Posterior vena cava (tissue), 2 donors: ENCODE data around the gene ARMC6. TPM values are rescaled to one million over a fixed set of nuclear protein-coding genes. Genes with fewer than 3 reads are reported as not detected.

Experiments
- DNase-seq: peaks from one replicate; pipeline ENCODE4 v3.0.0-alpha.2; 2020; ENCODE audit warnings: low spot score
- intact Hi-C, 2 donors: fragments of 100-400 bp; cut with DNase I; formaldehyde crosslinking; loops; one replicate each; pipeline versions ENCODE4 v1.14.1 to v1.14.2; 2022 to 2023
- total RNA-seq, 2 donors: library from RNA; stranded (reverse); fragmentation: NEBNext Ultra II Directional; extraction: Animal tissue kit (Norgen Biotek cat#: 25700); gene quantifications; one replicate each; pipeline ENCODE4 v1.2.1, GENCODE V29; 2021
- donor health status: DM: yes; HTN: yes; CAD: no.
- donor health status: DM: yes; HTN: yes; CAD: no.

Gene ARMC6
- total RNA-seq, 2 donors from 2014 or later: 12.6 to 19.3 TPM

GRCh38 chr19:19051478-19052213, 18.2 kb downstream of the ARMC6 start:
- intact Hi-C loops: loop anchor here in 1 of 2 donors (10.0 kb wide), 1 partner anchor 93 kb away; no protein-coding TSS in a partner anchor
- DNase-seq: no peak

GRCh38 chr19:19052921-19053320, 19.5 kb downstream of the ARMC6 start:
- intact Hi-C loops: loop anchor here in 1 of 2 donors (10.0 kb wide), 1 partner anchor 92 kb away; no protein-coding TSS in a partner anchor
- DNase-seq: no peak

GRCh38 chr19:19053508-19054314, 20.3 kb downstream of the ARMC6 start:
- intact Hi-C loops: loop anchor here in 1 of 2 donors (10.0 kb wide), 1 partner anchor 91 kb away; no protein-coding TSS in a partner anchor
- no peak for DNase-seq

- DNase-seq: no peak
- intact Hi-C loops: loop anchor here in 1 of 2 donors (10.0 kb wide), 1 partner anchor 90 kb away; no protein-coding TSS in a partner anchor
Measured at GRCh38 chr19:19054315-19054938, 21.0 kb downstream of the ARMC6 start.

- intact Hi-C loops: loop anchor here (5.0 to 10.0 kb wide), 2 partner anchors 82 to 90 kb away; partner anchors contain the start of gene TMEM161A (in 1 of the 2)
- no peak for DNase-seq
Measured at GRCh38 chr19:19054939-19055440, 21.6 kb downstream of the ARMC6 start.

GRCh38 chr19:19055701-19056100, 22.3 kb downstream of the ARMC6 start:
- intact Hi-C loops: loop anchor here (5.0 to 10.0 kb wide), 2 partner anchors 82 to 89 kb away; partner anchors contain the start of gene TMEM161A (in 1 of the 2)
- no peak for DNase-seq

- no peak for DNase-seq
- intact Hi-C loops: loop anchor here (5.0 to 10.0 kb wide), 2 partner anchors 81 to 88 kb away; partner anchors contain the start of gene TMEM161A (in 1 of the 2)
Measured at GRCh38 chr19:19056636-19057275, 23.4 kb downstream of the ARMC6 start.

- DNase-seq: no peak
- intact Hi-C loops: loop anchor here (5.0 to 10.0 kb wide), 2 partner anchors 80 to 87 kb away; partner anchors contain the start of gene TMEM161A (in 1 of the 2)
Measured at GRCh38 chr19:19057317-19057716, 23.9 kb downstream of the ARMC6 start.

- intact Hi-C loops: loop anchor here (5.0 to 10.0 kb wide), 2 partner anchors 80 to 87 kb away; partner anchors contain the start of gene TMEM161A (in 1 of the 2)
- no peak for DNase-seq
Measured at GRCh38 chr19:19057720-19058119, 24.3 kb downstream of the ARMC6 start.

GRCh38 chr19:19059018-19059836, 25.8 kb downstream of the ARMC6 start:
- intact Hi-C loops: loop anchor here (5.0 to 10.0 kb wide), 2 partner anchors 78 to 86 kb away; partner anchors contain the start of gene TMEM161A (in 1 of the 2)
- DNase-seq: no peak

GRCh38 chr19:19059837-19060611, 26.6 kb downstream of the ARMC6 start:
- intact Hi-C loops: loop anchor here (5.0 to 10.0 kb wide), 2 partner anchors 77 to 85 kb away; partner anchors contain the start of gene TMEM161A (in 1 of the 2)

GRCh38 chr19:19061506-19061905, 28.1 kb downstream of the ARMC6 start:
- intact Hi-C loops: no loop called here
- no peak for DNase-seq

More at GRCh38 chr19:19059837-19060611, 26.6 kb downstream of the ARMC6 start:
- no peak for DNase-seq

- intact Hi-C loops: no loop called here
- no peak for DNase-seq
Measured at GRCh38 chr19:19062454-19063182, 29.2 kb downstream of the ARMC6 start.

GRCh38 chr19:19063183-19064097, 30.0 kb downstream of the ARMC6 start, which contains the start of gene SLC25A42:
SLC25A42 (plus strand) TSS chr19:19063994; CDS start chr19:19096125, 32,131 bp downstream.
- intact Hi-C loops: no loop called here
- peak; percentile 100 for DNase-seq
